Measurements from ENCODE around the gene DENND2D. TPM values are rescaled to one million over a fixed set of nuclear protein-coding genes. Genes with fewer than 3 reads are reported as not detected.

The DENND2D gene
- total RNA-seq, 1 experiment from 2014 or later, result 2.1 TPM

DNA sequence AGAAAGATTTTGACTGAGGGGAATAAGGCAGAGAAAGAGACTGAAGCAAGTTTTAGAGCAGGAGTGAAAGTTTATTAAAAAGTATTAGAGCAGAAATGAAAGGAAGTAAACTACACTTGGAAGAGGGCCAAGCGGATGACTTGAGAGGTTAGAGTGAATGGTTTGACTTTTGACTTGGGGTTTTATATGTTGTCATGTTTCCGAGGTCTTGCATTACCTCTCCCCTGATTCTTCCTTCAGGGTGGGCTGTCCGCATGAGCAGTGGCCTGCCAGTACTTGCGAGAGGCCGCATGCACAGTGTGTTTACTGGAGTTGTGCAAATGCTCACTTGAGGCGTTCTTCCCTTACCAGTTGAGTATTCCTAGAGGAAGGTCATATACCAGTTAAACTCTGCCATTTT is 13.0 kb upstream of the DENND2D start (continued):
- TF ChIP-seq, protein P1, sequence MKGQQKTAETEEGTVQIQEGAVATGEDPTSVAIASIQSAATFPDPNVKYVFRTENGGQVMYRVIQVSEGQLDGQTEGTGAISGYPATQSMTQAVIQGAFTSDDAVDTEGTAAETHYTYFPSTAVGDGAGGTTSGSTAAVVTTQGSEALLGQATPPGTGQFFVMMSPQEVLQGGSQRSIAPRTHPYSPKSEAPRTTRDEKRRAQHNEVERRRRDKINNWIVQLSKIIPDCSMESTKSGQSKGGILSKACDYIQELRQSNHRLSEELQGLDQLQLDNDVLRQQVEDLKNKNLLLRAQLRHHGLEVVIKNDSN (CRISPR knock-in tag; IDR thresholded peaks at IDR 0.05), result no peak
- TF ChIP-seq, protein P2, sequence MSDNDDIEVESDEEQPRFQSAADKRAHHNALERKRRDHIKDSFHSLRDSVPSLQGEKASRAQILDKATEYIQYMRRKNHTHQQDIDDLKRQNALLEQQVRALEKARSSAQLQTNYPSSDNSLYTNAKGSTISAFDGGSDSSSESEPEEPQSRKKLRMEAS (CRISPR knock-in tag; IDR thresholded peaks at IDR 0.05), result no peak
- TF ChIP-seq RORB (CRISPR knock-in tag; IDR thresholded peaks at IDR 0.05), result no peak
- TF ChIP-seq, protein P3, sequence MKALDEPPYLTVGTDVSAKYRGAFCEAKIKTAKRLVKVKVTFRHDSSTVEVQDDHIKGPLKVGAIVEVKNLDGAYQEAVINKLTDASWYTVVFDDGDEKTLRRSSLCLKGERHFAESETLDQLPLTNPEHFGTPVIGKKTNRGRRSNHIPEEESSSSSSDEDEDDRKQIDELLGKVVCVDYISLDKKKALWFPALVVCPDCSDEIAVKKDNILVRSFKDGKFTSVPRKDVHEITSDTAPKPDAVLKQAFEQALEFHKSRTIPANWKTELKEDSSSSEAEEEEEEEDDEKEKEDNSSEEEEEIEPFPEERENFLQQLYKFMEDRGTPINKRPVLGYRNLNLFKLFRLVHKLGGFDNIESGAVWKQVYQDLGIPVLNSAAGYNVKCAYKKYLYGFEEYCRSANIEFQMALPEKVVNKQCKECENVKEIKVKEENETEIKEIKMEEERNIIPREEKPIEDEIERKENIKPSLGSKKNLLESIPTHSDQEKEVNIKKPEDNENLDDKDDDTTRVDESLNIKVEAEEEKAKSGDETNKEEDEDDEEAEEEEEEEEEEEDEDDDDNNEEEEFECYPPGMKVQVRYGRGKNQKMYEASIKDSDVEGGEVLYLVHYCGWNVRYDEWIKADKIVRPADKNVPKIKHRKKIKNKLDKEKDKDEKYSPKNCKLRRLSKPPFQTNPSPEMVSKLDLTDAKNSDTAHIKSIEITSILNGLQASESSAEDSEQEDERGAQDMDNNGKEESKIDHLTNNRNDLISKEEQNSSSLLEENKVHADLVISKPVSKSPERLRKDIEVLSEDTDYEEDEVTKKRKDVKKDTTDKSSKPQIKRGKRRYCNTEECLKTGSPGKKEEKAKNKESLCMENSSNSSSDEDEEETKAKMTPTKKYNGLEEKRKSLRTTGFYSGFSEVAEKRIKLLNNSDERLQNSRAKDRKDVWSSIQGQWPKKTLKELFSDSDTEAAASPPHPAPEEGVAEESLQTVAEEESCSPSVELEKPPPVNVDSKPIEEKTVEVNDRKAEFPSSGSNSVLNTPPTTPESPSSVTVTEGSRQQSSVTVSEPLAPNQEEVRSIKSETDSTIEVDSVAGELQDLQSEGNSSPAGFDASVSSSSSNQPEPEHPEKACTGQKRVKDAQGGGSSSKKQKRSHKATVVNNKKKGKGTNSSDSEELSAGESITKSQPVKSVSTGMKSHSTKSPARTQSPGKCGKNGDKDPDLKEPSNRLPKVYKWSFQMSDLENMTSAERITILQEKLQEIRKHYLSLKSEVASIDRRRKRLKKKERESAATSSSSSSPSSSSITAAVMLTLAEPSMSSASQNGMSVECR (CRISPR knock-in tag; IDR thresholded peaks at IDR 0.05; ENCODE audit: borderline replicate concordance), result no peak
- TF ChIP-seq ZNF396 (CRISPR knock-in tag; IDR thresholded peaks at IDR 0.05; ENCODE audit: borderline replicate concordance), result no peak
- TF ChIP-seq TP53 (CRISPR knock-in tag; IDR thresholded peaks at IDR 0.05), result no peak
- no peak for TF ChIP-seq ETV6 (CRISPR knock-in tag; IDR thresholded peaks at IDR 0.05)
- TF ChIP-seq SP1 (CRISPR knock-in tag; conservative IDR thresholded peaks at IDR 0.05), result no peak
- no peak for TF ChIP-seq ZNF416 (CRISPR knock-in tag; IDR thresholded peaks at IDR 0.05)
- TF ChIP-seq, protein P4, sequence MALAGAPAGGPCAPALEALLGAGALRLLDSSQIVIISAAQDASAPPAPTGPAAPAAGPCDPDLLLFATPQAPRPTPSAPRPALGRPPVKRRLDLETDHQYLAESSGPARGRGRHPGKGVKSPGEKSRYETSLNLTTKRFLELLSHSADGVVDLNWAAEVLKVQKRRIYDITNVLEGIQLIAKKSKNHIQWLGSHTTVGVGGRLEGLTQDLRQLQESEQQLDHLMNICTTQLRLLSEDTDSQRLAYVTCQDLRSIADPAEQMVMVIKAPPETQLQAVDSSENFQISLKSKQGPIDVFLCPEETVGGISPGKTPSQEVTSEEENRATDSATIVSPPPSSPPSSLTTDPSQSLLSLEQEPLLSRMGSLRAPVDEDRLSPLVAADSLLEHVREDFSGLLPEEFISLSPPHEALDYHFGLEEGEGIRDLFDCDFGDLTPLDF (CRISPR knock-in tag; IDR thresholded peaks at IDR 0.05), result no peak
- TF ChIP-seq, protein P5, sequence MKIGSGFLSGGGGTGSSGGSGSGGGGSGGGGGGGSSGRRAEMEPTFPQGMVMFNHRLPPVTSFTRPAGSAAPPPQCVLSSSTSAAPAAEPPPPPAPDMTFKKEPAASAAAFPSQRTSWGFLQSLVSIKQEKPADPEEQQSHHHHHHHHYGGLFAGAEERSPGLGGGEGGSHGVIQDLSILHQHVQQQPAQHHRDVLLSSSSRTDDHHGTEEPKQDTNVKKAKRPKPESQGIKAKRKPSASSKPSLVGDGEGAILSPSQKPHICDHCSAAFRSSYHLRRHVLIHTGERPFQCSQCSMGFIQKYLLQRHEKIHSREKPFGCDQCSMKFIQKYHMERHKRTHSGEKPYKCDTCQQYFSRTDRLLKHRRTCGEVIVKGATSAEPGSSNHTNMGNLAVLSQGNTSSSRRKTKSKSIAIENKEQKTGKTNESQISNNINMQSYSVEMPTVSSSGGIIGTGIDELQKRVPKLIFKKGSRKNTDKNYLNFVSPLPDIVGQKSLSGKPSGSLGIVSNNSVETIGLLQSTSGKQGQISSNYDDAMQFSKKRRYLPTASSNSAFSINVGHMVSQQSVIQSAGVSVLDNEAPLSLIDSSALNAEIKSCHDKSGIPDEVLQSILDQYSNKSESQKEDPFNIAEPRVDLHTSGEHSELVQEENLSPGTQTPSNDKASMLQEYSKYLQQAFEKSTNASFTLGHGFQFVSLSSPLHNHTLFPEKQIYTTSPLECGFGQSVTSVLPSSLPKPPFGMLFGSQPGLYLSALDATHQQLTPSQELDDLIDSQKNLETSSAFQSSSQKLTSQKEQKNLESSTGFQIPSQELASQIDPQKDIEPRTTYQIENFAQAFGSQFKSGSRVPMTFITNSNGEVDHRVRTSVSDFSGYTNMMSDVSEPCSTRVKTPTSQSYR (CRISPR knock-in tag; IDR thresholded peaks at IDR 0.05), result no peak
- TF ChIP-seq, protein P6, sequence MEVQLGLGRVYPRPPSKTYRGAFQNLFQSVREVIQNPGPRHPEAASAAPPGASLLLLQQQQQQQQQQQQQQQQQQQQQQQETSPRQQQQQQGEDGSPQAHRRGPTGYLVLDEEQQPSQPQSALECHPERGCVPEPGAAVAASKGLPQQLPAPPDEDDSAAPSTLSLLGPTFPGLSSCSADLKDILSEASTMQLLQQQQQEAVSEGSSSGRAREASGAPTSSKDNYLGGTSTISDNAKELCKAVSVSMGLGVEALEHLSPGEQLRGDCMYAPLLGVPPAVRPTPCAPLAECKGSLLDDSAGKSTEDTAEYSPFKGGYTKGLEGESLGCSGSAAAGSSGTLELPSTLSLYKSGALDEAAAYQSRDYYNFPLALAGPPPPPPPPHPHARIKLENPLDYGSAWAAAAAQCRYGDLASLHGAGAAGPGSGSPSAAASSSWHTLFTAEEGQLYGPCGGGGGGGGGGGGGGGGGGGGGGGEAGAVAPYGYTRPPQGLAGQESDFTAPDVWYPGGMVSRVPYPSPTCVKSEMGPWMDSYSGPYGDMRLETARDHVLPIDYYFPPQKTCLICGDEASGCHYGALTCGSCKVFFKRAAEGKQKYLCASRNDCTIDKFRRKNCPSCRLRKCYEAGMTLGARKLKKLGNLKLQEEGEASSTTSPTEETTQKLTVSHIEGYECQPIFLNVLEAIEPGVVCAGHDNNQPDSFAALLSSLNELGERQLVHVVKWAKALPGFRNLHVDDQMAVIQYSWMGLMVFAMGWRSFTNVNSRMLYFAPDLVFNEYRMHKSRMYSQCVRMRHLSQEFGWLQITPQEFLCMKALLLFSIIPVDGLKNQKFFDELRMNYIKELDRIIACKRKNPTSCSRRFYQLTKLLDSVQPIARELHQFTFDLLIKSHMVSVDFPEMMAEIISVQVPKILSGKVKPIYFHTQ (CRISPR knock-in tag; IDR thresholded peaks at IDR 0.05), result no peak
- TF ChIP-seq, protein P7, sequence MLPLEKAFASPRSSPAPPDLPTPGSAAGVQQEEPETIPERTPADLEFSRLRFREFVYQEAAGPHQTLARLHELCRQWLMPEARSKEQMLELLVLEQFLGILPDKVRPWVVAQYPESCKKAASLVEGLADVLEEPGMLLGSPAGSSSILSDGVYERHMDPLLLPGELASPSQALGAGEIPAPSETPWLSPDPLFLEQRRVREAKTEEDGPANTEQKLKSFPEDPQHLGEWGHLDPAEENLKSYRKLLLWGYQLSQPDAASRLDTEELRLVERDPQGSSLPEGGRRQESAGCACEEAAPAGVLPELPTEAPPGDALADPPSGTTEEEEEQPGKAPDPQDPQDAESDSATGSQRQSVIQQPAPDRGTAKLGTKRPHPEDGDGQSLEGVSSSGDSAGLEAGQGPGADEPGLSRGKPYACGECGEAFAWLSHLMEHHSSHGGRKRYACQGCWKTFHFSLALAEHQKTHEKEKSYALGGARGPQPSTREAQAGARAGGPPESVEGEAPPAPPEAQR (CRISPR knock-in tag; IDR thresholded peaks at IDR 0.05), result no peak
